Left colon (tissue), 2 donors: ENCODE data around the gene COX19. TPM values are rescaled to one million over a fixed set of nuclear protein-coding genes. Genes with fewer than 3 reads are reported as not detected.

ENCODE experiments used
- ATAC-seq: fragments of 200-7000 bp; cut with Tn5 transposase; one replicate; pipeline ENCODE4 v1.9.1; 2020; ENCODE audit warnings: mild to moderate bottlenecking, moderate library complexity
- DNase-seq, 2 donors: peaks; one replicate each; pipeline ENCODE4 v3.0.0-alpha.2; 2020
- intact Hi-C, 2 donors: fragments of 100-400 bp; cut with DNase I in 1 of 2; cut with micrococcal nuclease in 1 of 2; formaldehyde crosslinking; loops; one replicate each; pipeline versions ENCODE4 v1.11.2 to v1.14.0; 2022; cut with DNase I, micrococcal nuclease
- total RNA-seq, 2 donors: library from RNA; stranded (reverse); fragmentation: NEBNext Ultra II Directional; extraction: Animal tissue kit (Norgen Biotek cat#: 25700); gene quantifications; one replicate each; pipeline ENCODE4 v1.2.1, GENCODE V29; 2021
- donor health status: DM: no; HTN: no; CAD: no.
- donor health status: DM: yes; HTN: yes; CAD: no.

COX19 gene
- total RNA-seq, 2 donors from 2014 or later, result 13.5 to 15.2 TPM

DNA sequence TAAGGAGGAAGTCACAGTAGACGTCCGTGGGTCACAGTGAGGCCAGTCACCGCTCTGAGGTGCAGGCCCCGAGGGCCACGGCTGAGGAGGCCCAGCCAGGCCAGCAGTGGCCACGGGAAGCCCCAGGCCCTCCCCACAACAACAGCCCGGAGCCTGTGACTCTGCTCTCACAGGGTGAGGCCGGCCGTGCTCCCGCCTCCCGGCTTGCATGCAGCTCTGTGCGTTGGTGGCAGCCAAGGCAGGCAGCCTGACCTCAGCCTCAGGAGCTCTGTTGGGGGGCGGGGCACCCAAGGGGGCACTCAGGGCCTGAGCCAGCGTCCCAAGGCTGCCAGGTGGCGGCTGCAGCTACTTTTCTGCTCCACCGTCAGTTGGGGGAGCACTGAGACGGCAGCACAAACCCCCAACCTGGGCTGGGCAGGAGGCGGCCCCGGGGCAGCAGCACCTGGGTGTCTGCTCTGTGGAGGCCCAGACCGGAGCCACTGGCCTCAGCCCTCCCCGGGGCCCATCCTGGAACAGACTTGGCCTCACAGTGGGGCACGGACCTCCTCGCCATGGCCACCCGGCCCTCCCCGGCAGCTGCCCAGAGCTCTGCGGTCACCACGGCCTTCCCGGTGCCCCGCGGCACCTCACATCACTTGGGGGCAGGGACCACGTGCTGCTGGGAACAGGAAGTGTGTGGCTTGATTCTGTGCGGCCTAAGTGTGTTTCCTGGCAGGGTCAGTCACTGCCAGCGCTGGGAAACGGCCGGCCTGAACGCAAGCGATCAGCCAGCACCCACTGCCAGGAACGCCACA, 20.9 kb upstream of the COX19 start:
- DNase-seq, result no peak
- ATAC-seq, result no peak
- intact Hi-C loops, result loop anchor here in 1 of 2 donors (5.0 kb wide), 1 partner anchor 66 kb away; no protein-coding TSS in a partner anchor

DNA sequence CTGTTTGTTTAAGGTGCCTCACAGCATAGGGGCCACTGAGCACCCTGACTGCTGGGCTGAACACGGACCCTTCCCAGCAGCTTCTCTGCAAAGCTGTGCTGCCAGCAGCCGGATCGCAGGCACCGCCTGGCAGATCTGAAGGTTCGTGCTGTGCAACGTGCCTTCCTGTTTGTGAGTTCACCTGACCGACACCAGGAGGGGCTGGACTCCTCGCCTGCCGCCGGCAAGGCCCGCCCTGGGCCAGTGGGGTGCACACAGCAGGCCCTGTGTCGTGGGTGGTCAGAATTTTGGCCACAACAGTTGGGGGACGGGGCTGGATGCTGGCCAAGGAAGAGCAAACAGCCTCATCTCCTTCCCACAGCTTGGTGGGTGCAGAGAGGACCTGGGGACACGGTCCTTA, 20.2 kb upstream of the COX19 start:
- intact Hi-C loops, result loop anchor here in 1 of 2 donors (5.0 kb wide), 1 partner anchor 67 kb away; no protein-coding TSS in a partner anchor
- DNase-seq (no peak), ATAC-seq (no peak)

- DNase-seq (no peak), ATAC-seq (no peak)
- intact Hi-C loops, result loop anchor here (5.0 kb wide), 2 partner anchors 68 to 73 kb away; no protein-coding TSS in a partner anchor
These were observed 19.4 kb upstream of the COX19 start for GRCh38 chr7:994592-995308.

DNA sequence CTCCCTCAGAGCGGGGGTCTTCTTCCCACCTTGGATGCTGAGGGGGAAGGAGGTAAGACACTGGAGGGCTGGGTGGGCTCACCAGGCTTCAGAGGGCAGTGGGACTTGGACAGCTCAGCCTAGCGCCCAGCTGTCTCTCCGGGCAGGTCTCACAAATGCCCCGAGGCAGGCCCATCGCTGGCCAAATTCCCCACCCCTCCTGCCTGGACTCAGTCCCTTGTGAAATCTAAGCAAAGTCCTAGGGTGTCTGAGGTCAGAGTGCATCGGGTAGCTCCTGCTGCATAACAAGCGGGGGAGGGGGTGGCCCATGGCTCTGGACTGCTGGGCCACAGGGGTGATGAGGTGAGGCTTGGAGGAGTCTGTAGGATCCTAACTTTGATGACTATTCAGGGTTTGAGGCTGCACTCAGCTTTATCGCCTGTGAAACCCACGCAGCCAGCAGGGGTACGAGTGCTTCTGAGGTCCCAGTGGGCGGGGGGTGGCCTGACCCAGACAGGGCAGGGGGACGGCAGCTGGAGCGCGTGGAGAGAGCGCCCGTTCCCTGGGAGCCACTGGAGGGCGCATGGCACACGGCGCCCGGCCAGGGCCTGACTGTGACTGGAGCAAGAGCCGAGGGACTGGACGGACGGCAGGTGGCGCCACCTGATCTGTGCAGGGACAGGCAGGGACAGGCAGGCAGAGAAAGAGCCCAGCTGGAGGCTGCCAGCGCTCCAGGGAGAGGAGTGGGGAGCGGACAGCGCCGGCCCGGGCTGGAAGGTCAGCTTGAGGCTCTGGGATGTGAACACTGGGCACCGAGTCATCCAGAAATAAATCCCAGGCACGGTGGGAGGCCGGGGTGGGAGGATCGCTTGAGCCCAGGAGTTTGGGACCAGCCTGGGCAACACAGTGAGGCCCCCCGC, 17.6 kb upstream of the COX19 start:
- intact Hi-C loops, result loop anchor here in 1 of 2 donors (5.0 kb wide), 1 partner anchor 74 kb away; no protein-coding TSS in a partner anchor

GRCh38 chr7:991729-992656, 16.6 kb upstream of the COX19 start:
- intact Hi-C loops, result loop anchor here in 1 of 2 donors (5.0 kb wide), 1 partner anchor 75 kb away; no protein-coding TSS in a partner anchor
- no peak for ATAC-seq
- no peak for DNase-seq

More for the DNA sequence above, 17.6 kb upstream of the COX19 start:
- peak; percentile 96 for DNase-seq
- ATAC-seq, result peak; percentile 84

GRCh38 chr7:990933-991728, 15.8 kb upstream of the COX19 start:
- intact Hi-C loops, result loop anchor here in 1 of 2 donors (5.0 kb wide), 1 partner anchor 76 kb away; no protein-coding TSS in a partner anchor
- ATAC-seq (no peak), DNase-seq (no peak)

DNA sequence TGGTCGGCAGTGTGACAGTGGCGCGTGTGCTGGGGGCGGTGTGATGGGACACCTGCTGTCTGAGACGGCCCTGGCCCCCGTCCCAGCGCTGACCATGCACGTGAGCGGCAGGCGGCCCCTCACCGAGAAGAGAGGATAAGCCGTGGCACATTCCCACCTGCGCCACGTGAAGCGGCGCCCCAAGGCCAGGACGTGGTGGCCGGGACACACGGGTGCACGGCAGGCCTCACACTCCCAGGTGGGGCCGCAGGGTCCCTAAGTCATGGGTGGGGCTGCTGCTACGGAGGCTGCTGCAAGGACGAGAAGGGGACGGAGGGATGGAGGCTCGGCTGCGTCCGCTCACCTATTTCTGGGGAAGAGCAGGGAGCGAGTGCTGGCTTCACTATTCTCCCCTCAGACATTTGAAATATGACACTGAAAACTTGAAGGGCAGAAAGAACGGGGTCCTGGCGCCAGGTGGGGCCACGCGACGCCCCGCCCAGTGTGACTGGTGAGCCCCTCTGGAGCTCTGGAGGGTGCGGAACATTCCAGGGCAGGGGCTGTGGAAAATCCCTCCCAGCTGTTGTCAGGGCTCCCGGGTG, 15.1 kb upstream of the COX19 start:
- no peak for DNase-seq
- intact Hi-C loops, result loop anchor here in 1 of 2 donors (5.0 kb wide), 1 partner anchor 77 kb away; no protein-coding TSS in a partner anchor
- no peak for ATAC-seq

GRCh38 chr7:988963-989529, 13.7 kb upstream of the COX19 start:
- ATAC-seq (no peak), DNase-seq (no peak)

DNA sequence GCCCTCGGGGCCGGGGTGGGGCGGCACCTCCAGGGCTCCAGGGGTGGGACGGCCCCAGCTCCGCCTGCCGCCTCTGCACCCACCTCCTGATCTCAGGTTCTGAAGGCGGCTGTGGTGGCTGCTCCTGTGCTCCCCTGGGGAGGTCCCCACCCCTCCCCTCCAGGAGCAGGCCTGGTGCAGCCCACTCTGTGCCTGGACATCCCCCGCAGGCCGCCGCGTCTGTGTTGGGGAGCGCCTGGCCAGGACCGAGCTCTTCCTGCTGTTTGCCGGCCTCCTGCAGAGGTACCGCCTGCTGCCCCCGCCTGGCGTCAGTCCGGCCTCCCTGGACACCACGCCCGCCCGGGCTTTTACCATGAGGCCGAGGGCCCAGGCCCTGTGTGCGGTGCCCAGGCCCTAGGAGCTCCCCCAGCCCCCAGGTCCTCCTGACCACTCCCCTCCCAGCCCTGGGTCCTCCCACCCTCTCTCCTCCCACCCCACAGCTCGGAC, 13.1 kb upstream of the COX19 start:
- intact Hi-C loops, result no loop called here
- ATAC-seq, result peak; percentile 55
- peak in 1 of 2 donors; percentile 62 for DNase-seq

More at GRCh38 chr7:988963-989529, 13.7 kb upstream of the COX19 start:
- intact Hi-C loops, result no loop called here

DNA sequence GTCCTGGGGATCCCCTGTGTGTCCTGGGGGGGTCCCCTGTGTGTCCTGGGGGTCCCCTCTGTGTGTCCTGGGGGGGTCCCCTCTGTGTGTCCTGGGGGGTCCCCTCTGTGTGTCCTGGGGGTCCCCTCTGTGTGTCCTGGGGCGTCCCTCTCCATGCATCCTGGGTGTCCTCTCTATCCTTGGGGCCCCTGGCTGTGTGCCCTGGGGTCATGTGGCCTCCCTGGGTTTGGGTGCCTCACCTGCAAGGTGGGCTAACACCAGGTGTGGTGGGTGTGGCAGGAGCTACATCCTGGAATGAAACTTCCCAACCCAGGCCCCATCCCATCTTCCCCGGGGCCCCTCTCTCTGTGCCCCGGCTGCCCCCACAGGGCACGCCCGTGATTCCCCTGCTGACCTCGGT, 12.6 kb upstream of the COX19 start:
- no peak for DNase-seq
- ATAC-seq, result peak; percentile 1
- intact Hi-C loops, result no loop called here

GRCh38 chr7:986766-987751, 11.7 kb upstream of the COX19 start:
- intact Hi-C loops, result no loop called here
- DNase-seq (no peak), ATAC-seq (no peak)

DNA sequence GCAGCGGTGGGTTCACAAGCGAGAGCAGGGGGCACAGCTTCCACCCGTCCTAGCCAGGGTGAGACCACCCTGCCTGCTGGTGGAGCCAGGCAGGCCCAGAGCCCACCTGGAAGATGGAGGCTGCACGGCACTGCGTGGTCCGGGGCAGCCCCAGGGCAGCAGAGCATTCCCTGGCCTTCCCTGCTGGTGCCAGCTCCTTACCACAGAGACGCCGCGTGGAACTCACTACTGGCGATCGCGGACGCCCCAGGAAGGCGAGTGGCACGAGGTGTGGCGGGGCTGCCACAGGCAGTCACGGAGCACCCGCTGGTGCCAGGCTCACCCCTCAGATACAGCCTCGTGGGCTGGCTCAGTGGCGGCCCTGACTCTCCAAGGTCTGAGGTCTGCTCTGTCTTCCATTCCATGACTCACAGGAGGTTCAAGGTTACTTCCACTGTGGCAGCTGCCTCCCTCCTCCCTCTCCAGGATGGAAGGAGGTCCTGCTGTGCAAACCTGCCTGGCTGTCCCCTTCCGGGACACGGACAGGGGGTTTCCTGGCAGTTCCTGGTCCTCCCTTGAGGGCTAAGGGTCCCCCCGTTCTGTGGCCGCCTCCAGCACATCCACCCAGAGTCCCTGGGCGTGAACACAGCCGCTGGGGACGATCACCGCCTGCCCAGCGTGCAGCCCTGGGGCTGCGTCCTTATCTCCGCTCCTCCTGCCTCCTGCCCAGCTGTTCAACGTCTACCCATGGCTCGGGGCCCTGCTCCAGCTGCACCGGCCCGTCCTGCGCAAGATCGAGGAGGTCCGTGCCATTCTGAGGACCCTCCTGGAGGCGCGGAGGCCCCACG, 10.8 kb upstream of the COX19 start:
- ATAC-seq, result peak; percentile 8
- no peak for DNase-seq
- intact Hi-C loops, result no loop called here

DNA sequence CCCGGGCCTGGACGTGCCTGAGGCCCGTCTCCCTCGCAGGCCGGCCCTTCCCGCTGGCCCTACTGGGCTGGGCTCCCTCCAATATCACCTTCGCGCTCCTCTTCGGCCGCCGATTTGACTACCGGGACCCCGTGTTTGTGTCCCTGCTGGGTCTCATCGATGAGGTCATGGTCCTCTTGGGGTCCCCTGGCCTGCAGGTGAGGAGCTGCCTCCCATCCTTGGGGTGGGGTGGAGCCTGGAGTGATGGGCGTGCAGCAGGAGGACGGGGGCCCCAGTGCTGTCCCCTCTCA, 9.7 kb upstream of the COX19 start:
- intact Hi-C loops, result no loop called here
- ATAC-seq (no peak), DNase-seq (no peak)

GRCh38 chr7:984361-985126, 9.2 kb upstream of the COX19 start:
- no peak for DNase-seq
- ATAC-seq, result no peak
- intact Hi-C loops, result no loop called here
